ENCODE results near the gene ZBTB18.

DNA sequence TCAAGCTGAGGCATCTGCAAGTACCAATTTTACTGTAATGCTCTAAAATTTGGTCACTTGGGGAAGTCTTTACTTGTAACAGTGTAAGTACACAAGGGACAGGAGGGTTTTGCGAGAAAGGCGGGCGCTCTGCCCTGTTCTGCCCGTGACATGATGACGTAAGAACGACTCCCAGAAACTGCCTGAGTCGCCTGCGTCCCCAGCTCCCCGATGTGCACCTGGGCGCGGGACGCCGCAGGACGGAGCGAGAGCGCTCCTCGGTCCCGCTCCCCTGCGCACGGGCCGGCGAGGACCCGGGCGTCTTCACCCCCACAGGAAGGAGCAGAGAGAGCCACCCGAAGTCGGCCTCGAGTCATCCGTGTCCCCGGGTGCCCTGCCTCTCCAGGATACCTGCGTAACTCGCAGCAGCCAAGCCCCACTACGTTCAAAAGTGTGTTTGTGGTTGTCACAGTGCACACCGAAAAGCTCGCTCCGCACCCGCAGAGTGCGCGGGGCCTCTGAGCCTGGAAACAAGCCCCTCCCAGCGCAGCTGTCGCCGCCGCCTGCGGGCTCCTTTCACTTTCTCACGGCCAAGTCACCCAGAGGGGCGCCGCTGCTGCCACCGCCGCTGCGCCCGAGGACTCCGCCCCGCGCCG lies 3.3 kb upstream of the ZBTB18 start:
- no peak for TF ChIP-seq ZNF565 (CRISPR knock-in tag; conservative IDR thresholded peaks at IDR 0.05; ENCODE audit: low read depth)
- TF ChIP-seq ISL1 (CRISPR knock-in tag; IDR thresholded peaks at IDR 0.05): no peak
- TF ChIP-seq OSR1 (CRISPR knock-in tag; IDR thresholded peaks at IDR 0.05): no peak
- TF ChIP-seq, protein P1, sequence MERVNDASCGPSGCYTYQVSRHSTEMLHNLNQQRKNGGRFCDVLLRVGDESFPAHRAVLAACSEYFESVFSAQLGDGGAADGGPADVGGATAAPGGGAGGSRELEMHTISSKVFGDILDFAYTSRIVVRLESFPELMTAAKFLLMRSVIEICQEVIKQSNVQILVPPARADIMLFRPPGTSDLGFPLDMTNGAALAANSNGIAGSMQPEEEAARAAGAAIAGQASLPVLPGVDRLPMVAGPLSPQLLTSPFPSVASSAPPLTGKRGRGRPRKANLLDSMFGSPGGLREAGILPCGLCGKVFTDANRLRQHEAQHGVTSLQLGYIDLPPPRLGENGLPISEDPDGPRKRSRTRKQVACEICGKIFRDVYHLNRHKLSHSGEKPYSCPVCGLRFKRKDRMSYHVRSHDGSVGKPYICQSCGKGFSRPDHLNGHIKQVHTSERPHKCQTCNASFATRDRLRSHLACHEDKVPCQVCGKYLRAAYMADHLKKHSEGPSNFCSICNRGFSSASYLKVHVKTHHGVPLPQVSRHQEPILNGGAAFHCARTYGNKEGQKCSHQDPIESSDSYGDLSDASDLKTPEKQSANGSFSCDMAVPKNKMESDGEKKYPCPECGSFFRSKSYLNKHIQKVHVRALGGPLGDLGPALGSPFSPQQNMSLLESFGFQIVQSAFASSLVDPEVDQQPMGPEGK (CRISPR knock-in tag; IDR thresholded peaks at IDR 0.05; ENCODE audit: borderline replicate concordance): 0 out of 2 replicates have a peak, but pooled peaks have one; percentile 25
- TF ChIP-seq ESRRG (CRISPR knock-in tag; IDR thresholded peaks at IDR 0.05): no peak
- no peak for TF ChIP-seq ZNF8 (CRISPR knock-in tag; IDR thresholded peaks at IDR 0.05)

Measured in SK-N-SH treated with all-trans-retinoic acid at 6 μM for 48 hours (cell line).